Stimulated activated CD8-positive, alpha-beta memory T cell treated with anti-CD3 and anti-CD28 coated beads, Interleukin-15, amount 100 ng/mL, for 24 hours (primary cell): ENCODE measurements around the gene TXNRD2.
"Not testable (repeated sequence)": the region's sequence is repeated elsewhere in the genome, so short reads cannot be mapped to it uniquely, and the experiment has no call there.

ENCODE experiments used
- DNase-seq: peaks from one replicate; pipeline ENCODE4 v3.0.0-alpha.2; 2020; ENCODE audit warnings: low read depth

Gene TXNRD2

GRCh38 chr22:19923914-19924513, 17.6 kb downstream of the TXNRD2 start:
- no peak for DNase-seq

- DNase-seq, result no peak
Measured at GRCh38 chr22:19921544-19922081, 20.0 kb downstream of the TXNRD2 start.

DNA sequence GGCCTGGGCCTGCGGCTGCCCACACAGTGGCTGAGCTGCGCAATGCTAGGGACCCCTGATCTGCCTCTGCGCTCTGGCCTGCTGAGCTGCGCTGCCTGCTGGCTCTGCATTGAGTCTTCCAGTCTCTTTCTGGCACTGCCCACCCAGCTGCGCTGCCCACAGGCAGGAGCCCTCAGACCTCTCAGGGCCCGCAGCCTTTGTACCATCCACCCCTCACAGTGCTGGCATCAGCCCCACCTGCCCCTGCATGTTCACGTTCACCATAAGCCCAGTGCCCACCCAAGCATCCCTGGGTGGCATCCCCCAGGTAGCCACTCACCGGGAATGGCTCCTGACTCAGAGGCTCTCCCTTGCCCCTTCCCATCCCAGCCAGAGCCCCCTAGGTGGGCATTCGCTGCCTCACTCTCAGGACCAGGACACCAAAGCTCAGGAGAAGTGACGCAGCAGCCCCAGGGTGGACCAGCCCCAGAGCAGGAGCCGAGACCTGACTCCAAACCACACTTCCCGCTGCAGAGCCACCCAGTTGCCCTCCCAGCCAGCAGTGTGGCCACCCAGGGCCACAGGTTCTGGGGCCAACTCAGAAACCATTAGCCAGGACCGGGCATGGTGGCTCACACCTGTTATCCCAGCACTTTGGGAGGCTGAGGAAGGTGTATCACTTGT, 21.8 kb downstream of the TXNRD2 start:
- DNase-seq, result no peak

DNA sequence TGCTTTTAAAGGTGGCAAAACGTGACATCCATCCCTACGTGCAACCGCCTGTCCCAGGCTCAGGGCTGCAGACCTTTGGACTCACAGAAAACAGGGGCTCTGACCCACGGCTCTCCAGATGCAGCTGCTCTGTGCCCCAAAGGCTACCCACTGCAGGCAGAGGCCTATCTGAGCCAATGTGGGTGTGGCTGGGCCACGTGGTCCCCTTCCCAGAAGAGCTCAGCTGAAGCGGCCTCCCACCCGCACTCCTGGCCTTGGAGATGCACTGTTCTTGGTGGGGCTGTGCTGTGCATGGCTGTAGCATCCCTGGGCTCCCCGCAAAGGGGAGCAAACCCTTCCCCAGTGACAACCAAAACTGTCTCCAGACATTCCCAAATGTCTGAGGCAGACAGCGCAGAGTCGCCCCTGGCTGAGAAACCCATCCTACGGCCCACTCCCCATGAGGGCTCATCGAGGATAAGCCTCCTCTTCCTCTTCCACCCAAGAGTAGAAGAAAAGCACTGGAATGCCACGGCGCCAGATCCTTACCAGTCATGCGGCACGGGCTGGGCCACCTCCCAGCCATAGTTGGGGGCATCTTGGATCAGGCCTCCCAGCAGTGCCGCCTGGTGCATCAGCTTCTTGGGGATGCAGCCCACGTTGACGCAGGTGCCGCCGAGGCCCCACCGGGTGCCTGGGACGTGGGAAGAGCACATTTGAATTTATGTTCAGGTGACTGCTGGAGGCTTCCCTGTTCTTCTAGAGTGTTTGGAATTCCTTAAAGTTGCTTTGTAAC, 23.1 kb downstream of the TXNRD2 start:
- DNase-seq, result no peak

GRCh38 chr22:19917389-19918138, 24.1 kb downstream of the TXNRD2 start:
- no peak for DNase-seq

GRCh38 chr22:19916941-19917340, 24.7 kb downstream of the TXNRD2 start:
- DNase-seq, result no peak

- no peak for DNase-seq
Measured at GRCh38 chr22:19916006-19916405, 25.6 kb downstream of the TXNRD2 start.

DNA sequence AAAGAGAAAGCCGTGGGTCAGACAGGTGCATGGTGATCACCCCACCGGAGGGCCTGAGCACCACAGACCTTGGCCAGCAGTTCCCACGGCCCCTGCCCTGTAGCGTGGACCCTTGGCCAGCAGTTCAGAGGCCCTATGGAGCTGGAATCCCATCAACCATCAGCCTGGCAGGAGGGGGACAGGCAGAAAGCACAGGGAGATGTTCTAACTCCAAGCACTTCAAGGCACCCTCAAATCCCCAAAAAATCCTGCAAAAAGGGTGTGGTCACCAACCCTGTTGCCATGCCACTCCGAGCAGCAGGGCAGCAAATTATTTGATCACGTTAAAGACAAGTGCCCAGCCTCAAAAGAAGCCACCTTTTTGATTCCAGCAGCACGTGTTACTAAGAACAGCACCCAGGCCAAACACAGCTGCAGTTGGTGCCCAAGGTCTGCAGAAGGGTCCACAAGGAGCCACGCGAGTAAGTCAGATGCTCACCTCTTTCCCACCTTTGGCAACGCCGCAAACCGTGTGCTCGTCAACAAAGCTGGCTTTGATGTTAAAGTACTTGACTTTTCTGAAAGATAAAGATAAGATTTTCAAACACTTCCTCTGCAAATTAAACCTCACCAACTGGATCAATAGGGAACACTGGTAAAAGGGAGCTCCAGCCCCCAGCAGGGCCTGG, 26.2 kb downstream of the TXNRD2 start:
- DNase-seq, result no peak

DNA sequence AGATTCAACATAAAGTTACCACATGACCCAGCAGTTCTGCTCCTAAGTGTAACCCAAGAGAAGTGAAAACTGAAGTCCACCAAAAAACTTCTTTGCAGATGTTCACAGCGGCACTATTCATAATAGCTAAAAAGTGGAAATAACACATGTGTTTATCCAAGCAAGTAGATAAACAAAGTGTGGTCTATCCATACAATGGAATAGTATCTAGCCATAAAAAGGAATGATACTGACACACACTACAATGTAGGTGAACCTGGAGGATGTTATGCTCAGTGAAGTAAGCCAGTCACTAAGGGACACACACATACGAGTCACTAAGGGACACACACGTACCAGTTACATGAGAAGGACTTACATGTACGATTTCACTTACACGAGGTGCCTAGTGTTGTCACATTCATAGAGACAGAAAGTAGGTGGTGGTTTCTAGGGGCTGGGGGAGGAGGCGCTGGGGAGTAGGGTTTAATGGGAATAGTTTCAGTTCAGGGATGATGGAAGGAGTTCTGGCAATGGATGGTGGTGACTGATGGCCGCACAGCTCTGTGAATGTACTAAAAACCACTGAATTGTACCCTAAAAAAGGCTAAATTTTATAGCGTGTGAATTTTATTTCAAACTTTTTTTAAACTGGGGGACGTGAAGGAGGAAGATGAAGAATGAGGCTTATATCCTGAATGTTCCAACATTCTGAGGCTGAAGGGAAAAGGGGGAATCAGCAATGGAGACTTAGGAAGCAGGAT, 27.2 kb downstream of the TXNRD2 start:
- DNase-seq, result no peak

DNA sequence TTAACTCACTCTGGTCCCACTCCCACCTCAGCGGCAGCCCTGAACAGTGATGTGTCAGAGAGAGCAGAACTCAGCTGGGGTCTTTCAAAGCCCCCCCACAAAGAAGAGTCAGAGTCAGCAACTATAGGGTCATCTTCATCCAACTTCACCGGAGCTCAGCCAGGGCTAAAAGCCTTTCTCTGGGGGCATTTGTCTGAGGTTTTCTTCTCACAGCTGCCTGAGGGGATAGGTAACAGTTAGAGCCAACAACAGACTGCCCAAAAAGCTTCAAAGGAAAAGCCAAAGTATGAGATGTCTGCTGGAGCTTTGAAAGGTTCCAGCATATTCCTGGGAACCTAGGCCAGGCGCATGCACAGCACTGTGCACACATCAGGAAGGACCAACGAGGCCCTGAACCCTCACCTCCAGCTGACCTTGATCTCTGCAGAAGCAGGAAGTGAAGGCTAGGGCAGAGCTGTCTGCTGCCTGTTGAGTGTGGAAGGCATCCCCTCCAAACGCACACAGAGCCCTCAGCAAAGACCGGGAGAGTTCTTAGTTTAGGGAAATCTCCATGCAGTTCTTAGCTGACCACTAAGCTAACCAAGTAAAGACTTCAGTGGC, 28.2 kb downstream of the TXNRD2 start:
- DNase-seq, result no peak

- no peak for DNase-seq
Measured at GRCh38 chr22:19912271-19912999, 29.2 kb downstream of the TXNRD2 start.

GRCh38 chr22:19911540-19912270, 29.9 kb downstream of the TXNRD2 start:
- no peak for DNase-seq

DNA sequence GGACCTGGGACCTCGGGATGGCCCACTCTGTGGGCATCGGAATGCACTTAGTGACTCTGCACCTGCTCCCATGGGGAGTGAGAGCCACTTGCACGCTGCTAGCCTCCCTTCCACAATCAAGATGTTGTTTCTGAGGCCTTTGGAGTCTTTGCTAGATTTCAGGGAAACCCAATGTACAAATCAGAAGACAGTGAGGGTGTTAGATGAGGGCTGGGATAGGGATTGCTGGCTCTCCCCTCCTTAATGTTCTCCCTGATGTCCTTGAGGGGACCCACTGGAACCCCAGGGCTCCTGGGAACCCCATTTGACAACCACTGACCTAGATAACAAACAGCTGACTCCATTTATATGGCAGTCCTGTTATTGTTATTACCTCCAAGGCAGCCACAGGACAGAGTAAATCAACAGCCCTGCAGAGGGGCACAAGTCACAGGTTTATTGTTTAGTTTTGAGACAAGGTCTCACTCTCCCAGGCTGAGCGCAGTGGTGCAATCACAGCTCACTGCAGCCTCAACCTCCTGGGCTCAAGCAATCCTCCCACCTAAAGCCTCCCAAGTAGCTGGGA, 31.4 kb downstream of the TXNRD2 start:
- no peak for DNase-seq

DNA sequence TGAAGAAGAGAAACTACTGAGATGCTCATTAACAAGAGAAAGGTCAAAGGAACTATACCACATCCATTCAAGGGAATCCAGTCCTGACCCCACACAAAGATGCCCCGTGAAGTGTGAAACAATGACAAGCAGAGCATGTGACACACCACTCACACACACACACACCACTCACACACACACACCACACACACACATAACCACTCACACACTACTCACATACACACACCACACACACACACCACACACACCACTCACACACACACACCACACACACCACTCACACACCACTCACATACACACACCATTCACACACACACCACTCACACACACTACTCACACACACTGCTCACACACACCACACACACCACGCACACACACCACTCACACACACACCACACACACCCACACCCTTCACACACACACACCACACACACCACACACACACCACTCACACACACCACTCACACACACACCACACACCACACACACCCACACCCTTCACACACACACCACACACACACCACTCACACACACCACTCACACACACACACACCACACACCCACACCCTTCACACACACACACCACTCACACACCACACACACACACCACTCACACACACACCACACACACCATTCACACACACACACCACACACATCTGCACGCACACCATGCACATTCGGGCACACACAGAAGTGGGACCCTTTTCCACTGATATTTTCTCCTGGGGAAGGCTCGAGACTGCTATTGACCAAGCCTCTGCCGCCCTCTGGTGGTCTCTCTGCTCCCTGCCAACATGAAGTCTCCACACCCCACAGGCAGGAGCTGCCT, 32.1 kb downstream of the TXNRD2 start:
- DNase-seq, result peak; percentile 52

GRCh38 chr22:19907902-19908301, 33.7 kb downstream of the TXNRD2 start:
- not testable (repeated sequence) for DNase-seq

DNA sequence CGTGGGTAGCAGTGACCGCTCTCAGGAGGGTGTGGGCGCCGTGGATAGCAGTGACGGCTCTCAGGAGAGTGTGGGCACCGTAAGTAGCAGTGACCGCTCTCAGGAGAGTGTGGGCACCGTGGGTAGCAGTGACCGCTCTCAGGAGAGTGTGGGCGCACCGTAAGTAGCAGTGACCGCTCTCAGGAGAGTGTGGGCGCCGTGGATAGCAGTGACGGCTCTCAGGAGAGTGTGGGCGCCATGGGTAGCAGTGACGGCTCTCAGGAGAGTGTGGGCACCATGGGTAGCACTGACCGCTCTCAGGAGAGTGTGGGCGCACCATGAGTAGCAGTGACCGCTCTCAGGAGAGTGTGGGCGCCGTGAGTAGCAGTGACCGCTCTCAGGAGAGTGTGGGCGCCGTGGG, 34.8 kb downstream of the TXNRD2 start:
- not testable (repeated sequence) for DNase-seq

GRCh38 chr22:19905347-19906276, 36.0 kb downstream of the TXNRD2 start:
- DNase-seq, result no peak
